GM23248 (cell line): ENCODE measurements around the gene ANKS3.

ENCODE experiments used
- EZH2 ChIP-seq: fragments of 200-600 bp; sonication (generic); IDR thresholded peaks from 2 replicates; pipeline ENCODE4 v1.6.1; 2018; ENCODE audit warnings: antibody characterized with exemption, mild to moderate bottlenecking; ENCODE audit not compliant: insufficient read depth, poor library complexity, severe bottlenecking
- EZH2phosphoT487 ChIP-seq: fragments of 200-600 bp; sonication (generic); IDR thresholded peaks from 2 replicates; pipeline ENCODE4 v1.6.1; 2018; ENCODE audit warnings: antibody characterized with exemption, moderate library complexity, mild to moderate bottlenecking, low read depth; ENCODE audit not compliant: insufficient read depth

GRCh38 chr16:4659363-4660353 is 74.4 kb downstream of the ANKS3 start:
- TF ChIP-seq EZH2 (no peak), EZH2phosphoT487 (no peak)
